HepG2 (cell line): ENCODE measurements around the gene NDST1. TPM values are rescaled to one million over a fixed set of nuclear protein-coding genes. Genes with fewer than 3 reads are reported as not detected.

Experiments
- ATAC-seq: fragments of 200-7000 bp; cut with Tn5 transposase; 3 replicates; pipeline ENCODE4 v1.9.1; 2020; ENCODE audit warnings: mild to moderate bottlenecking, moderate library complexity
- BruUV-seq: library from RNA; stranded (reverse); fragments of 400-500 nt; replicated peaks from 2 replicates; lab custom pipeline; 2021; lab: Mats Ljungman, UMichigan
- CTCF ChIA-PET: fragments of 300-600 bp; formaldehyde crosslinking; extraction: SDS; loops from one replicate; lab custom pipeline; 2021; ENCODE audit warnings: low total read pairs, inconsistent platforms, low intra/inter-chr PET ratio; lab: Yijun Ruan, JAX
- POLR2A ChIA-PET: fragments of 350-600 bp; sonication (Branson Sonifier 250); formaldehyde crosslinking; loops from one replicate; lab custom pipeline; 2020; ENCODE audit warnings: antibody characterized with exemption, inconsistent platforms; lab: Yijun Ruan, JAX
- DNase-seq: peaks from one replicate; pipeline ENCODE4 v3.0.0-alpha.2; 2015; ENCODE audit warnings: low spot score
- FAIRE-seq: peaks from 3 replicates; lab custom pipeline; 2011; peaks lifted over from hg19 to GRCh38; lab: Jason Lieb, UNC
- H2AFZ ChIP-seq: one replicate; pipeline ENCODE4 v1.6.1; 2011; ENCODE audit warnings: low read length, inconsistent platforms
- H3K27ac ChIP-seq: fragments of 300-600 bp; 3 replicates; pipeline ENCODE4 v1.8.0; 2011; ENCODE audit warnings: mixed run types, mild to moderate bottlenecking, mixed read lengths, low read length, inconsistent platforms; ENCODE audit not compliant: insufficient read depth; ENCODE audit errors: extremely low read length
- H3K27me3 ChIP-seq, 2 experiments: fragments of 200-600 bp in 1 of 2; 2 replicates in 1 of 2; 3 replicates in 1 of 2; pipeline versions ENCODE4 v1.6.0 to v1.8.0; 2011; ENCODE audit warnings: low read length in 2 of 2, mild to moderate bottlenecking in 2 of 2, moderate library complexity in 2 of 2, inconsistent platforms in 1 of 2; ENCODE audit not compliant: insufficient read depth in 2 of 2, control insufficient read depth in 1 of 2
- H3K36me3 ChIP-seq, 2 experiments: fragments of 200-600 bp in 1 of 2; replicated peaks in 1 of 2; 2 replicates in 1 of 2; 3 replicates in 1 of 2; pipeline versions ENCODE4 v1.5.1 to v1.8.0; 2011; ENCODE audit warnings: low read length in 2 of 2, inconsistent platforms in 1 of 2; ENCODE audit not compliant: insufficient read depth in 2 of 2, control insufficient read depth in 1 of 2
- H3K4me1 ChIP-seq: 2 replicates; pipeline ENCODE4 v1.5.1; 2012; ENCODE audit warnings: low read length, inconsistent platforms; ENCODE audit not compliant: insufficient read depth
- H3K4me2 ChIP-seq: 2 replicates; pipeline ENCODE4 v1.6.0; 2011; ENCODE audit warnings: low read depth, low read length, inconsistent platforms
- H3K4me3 ChIP-seq, 3 experiments: fragments of 200-600 bp in 1 of 3; sonication (generic), shearing (Covaris generic) in 1 of 3; replicated peaks in 1 of 3; 2 replicates each; pipeline ENCODE4 v1.5.1; 2011 to 2016; ENCODE audit warnings: low read length in 3 of 3, inconsistent platforms in 2 of 3, low read depth in 2 of 3, mild to moderate bottlenecking in 2 of 3, control low read depth in 1 of 3, mixed read lengths in 1 of 3; ENCODE audit not compliant: insufficient read depth in 1 of 3
- H3K79me2 ChIP-seq: one replicate; pipeline ENCODE4 v1.6.1; 2011; ENCODE audit warnings: low read length, inconsistent platforms; ENCODE audit not compliant: insufficient read depth
- H3K9ac ChIP-seq: 2 replicates; pipeline ENCODE4 v1.6.0; 2011; ENCODE audit warnings: mild to moderate bottlenecking, low read depth, low read length, inconsistent platforms; ENCODE audit not compliant: insufficient read depth
- H3K9me3 ChIP-seq: 2 replicates; pipeline ENCODE4 v1.5.1; 2012; ENCODE audit warnings: mild to moderate bottlenecking, low read length
- H4K20me1 ChIP-seq: 2 replicates; pipeline ENCODE4 v1.6.0; 2011; ENCODE audit warnings: inconsistent platforms, mild to moderate bottlenecking, low read length, moderate library complexity; ENCODE audit not compliant: insufficient read depth
- KDM6A ChIP-seq: IDR thresholded peaks from 2 replicates; pipeline ENCODE4 v1.6.1; 2016; ENCODE audit warnings: low read depth
- MLLT10 ChIP-seq: sonication (generic); formaldehyde crosslinking; IDR thresholded peaks from 2 replicates; pipeline ENCODE4 v1.4.0; 2020; ENCODE audit warnings: missing genetic modification reagents
- NCOA5 ChIP-seq: sonication (generic); formaldehyde crosslinking; IDR thresholded peaks from 2 replicates; pipeline ENCODE4 v1.4.0; 2020; ENCODE audit warnings: missing genetic modification reagents
- NR2F1 ChIP-seq, 2 experiments: fragments of 450-650 bp in 1 of 2; formaldehyde crosslinking in 1 of 2; IDR thresholded peaks; 2 replicates each; pipeline versions ENCODE4 v1.5.0 to v1.6.1; 2016 to 2020; ENCODE audit warnings: mild to moderate bottlenecking in 1 of 2, missing compliant biosample characterization in 1 of 2, missing genetic modification reagents in 1 of 2, moderate library complexity in 1 of 2
- SP1 ChIP-seq, 2 experiments: fragments of 450-650 bp in 1 of 2; sonication (generic) in 1 of 2; formaldehyde crosslinking in 1 of 2; IDR thresholded peaks; 2 replicates each; pipeline versions ENCODE4 v1.4.0 to v1.6.1; 2016 to 2020; ENCODE audit warnings: missing genetic modification reagents in 1 of 2
- STAT6 ChIP-seq: sonication (generic); formaldehyde crosslinking; IDR thresholded peaks from 2 replicates; pipeline ENCODE4 v1.4.0; 2020; ENCODE audit warnings: missing genetic modification reagents, mild to moderate bottlenecking, borderline replicate concordance
- TRIM22 ChIP-seq: fragments of 450-650 bp; IDR thresholded peaks from 2 replicates; pipeline ENCODE4 v1.6.1; 2017
- ZBTB37 ChIP-seq: sonication (generic); formaldehyde crosslinking; IDR thresholded peaks from 2 replicates; pipeline ENCODE4 v1.4.0; 2020; ENCODE audit warnings: mild to moderate bottlenecking, missing genetic modification reagents
- ZNF619 ChIP-seq: sonication (generic); formaldehyde crosslinking; IDR thresholded peaks from 2 replicates; pipeline ENCODE4 v1.4.0; 2020; ENCODE audit warnings: mild to moderate bottlenecking, missing genetic modification reagents
- ZNF781 ChIP-seq: sonication (generic); formaldehyde crosslinking; IDR thresholded peaks from 2 replicates; pipeline ENCODE4 v1.5.1; 2020; ENCODE audit warnings: borderline replicate concordance, mild to moderate bottlenecking, missing genetic modification reagents; ENCODE audit errors: not compliant biosample characterization
- ZNF816 ChIP-seq: sonication (generic); formaldehyde crosslinking; IDR thresholded peaks from 2 replicates; pipeline ENCODE4 v1.8.0; 2022; ENCODE audit warnings: missing genetic modification reagents, mild to moderate bottlenecking, borderline replicate concordance
- WGBS: methylation state at CpG from one replicate; pipeline ENCODE4 v1.1.6; 2017; ENCODE audit warnings: low lambda C conversion rate; 5-methylcytosine and 5-hydroxymethylcytosine counted together
- in situ Hi-C: cut with HindIII; loops from 2 replicates; pipeline ENCODE4 v1.10.0; 2017; ENCODE audit warnings: low pct_unique_long_range_greater_than_20kb; ENCODE audit not compliant: extremely low pct_ligation_motif_present
- intact Hi-C: fragments of 100-400 bp; cut with micrococcal nuclease; formaldehyde crosslinking; loops from one replicate; pipeline ENCODE4 v1.10.0; 2022; ENCODE audit not compliant: unreplicated experiment
- polyA plus RNA-seq, 8 experiments: library from polyadenylated mRNA; depleted of rRNA in 3 of 8; stranded (reverse) in 7 of 8; unstranded in 1 of 8; fragments of >200 nt; fragmentation: Illumina TruSeq in 4 of 8; extraction: Trizol in 4 of 8; gene quantifications; 2 replicates each; pipeline versions ENCODE4 v1.2.1 to v1.2.3, GENCODE V29; 2011 to 2016; ENCODE audit warnings: low read depth in 4 of 8, missing spikeins in 1 of 8, mixed read lengths in 1 of 8; ENCODE audit not compliant: insufficient read depth in 1 of 8
- total RNA-seq, 5 experiments: library from RNA; depleted of rRNA; stranded (reverse); fragments of >200 nt; fragmentation: Illumina TruSeq; extraction: Trizol; gene quantifications; 2 replicates each; pipeline ENCODE4 v1.2.3, GENCODE V29; 2016; ENCODE audit warnings: low read depth in 1 of 5

Gene NDST1
- total and polyA plus RNA-seq, 2 of the 13 experiments (the other 11 are each of a cell fraction or from before 2014, with no cell fraction given), result 23.8 to 26.2 TPM

GRCh38 chr5:150487199-150488061, 20.5 kb upstream of the NDST1 start (continued):
- TF ChIP-seq NR2F1 (CRISPR knock-in tag; IDR thresholded peaks at IDR 0.05) (no peak), ZNF619 (CRISPR knock-in tag) (no peak), ZNF816 (no peak), TRIM22 (no peak), MLLT10 (CRISPR knock-in tag) (no peak), KDM6A (CRISPR knock-in tag) (no peak), SP1 (IDR thresholded peaks at IDR 0.05) (no peak), SP1 (CRISPR knock-in tag; IDR thresholded peaks at IDR 0.05) (no peak; the same call in 1 of the 2 replicates), NCOA5 (CRISPR knock-in tag) (no peak)
- TF ChIP-seq, all 625 proteins: peak for 63

GRCh38 chr5:150488519-150489359, 19.2 kb upstream of the NDST1 start:
- intact Hi-C loops, result no loop called here
- H4K20me1 ChIP-seq, result peaks cover 54% of the 10 kb centered on the region
- H2AFZ ChIP-seq, result no peak overlapping the region
- CTCF ChIA-PET, result interaction anchor here (1.4 to 1.8 kb wide), 3 partner anchors 28 to 56 kb away, joined by 3 to 10 read pairs (median 4); no protein-coding TSS in a partner anchor
- no peak for DNase-seq
- peaks cover 71% of the 10 kb centered on the region for H3K79me2 ChIP-seq
- in situ Hi-C loops, result loop anchor here (5.0 kb wide), 1 partner anchor 34 kb away; no protein-coding TSS in a partner anchor
- no TSS peak for BruUV-seq
- peak overlapping the region; percentile 11 for H3K27ac ChIP-seq
- peaks cover 1 to 33% of the 10 kb centered on the region in 2 experiments; a peak in 3 of 5 replicates for H3K36me3 ChIP-seq
- POLR2A ChIA-PET, result interaction anchor here (1.3 to 2.3 kb wide), 3 partner anchors 22 to 54 kb away, joined by 6 to 8 read pairs (median 7); no protein-coding TSS in a partner anchor
- ATAC-seq, result no peak
- H3K4me3 ChIP-seq, result no peak overlapping the region
- FAIRE-seq, result no peak
- no peaks in the 10 kb centered on the region; a peak in 1 of 5 replicates for H3K27me3 ChIP-seq
- peaks cover 70% of the 10 kb centered on the region for H3K4me1 ChIP-seq
- whole genome bisulfite sequencing, result 86% methylated on average over 10 of the region's 11 CpGs
- no peaks in the 10 kb centered on the region for H3K9me3 ChIP-seq
- no peak overlapping the region for H3K9ac ChIP-seq
- H3K4me2 ChIP-seq, result peak overlapping the region; percentile 81
- TF ChIP-seq ZNF781 (CRISPR knock-in tag) (no peak), STAT6 (CRISPR knock-in tag) (no peak), ZBTB37 (CRISPR knock-in tag) (no peak)
